HG02798 (cell line): ENCODE data around the gene DTX3L.

Experiments
- ATAC-seq: cut with Tn5 transposase; IDR thresholded peaks from one replicate; pipeline ENCODE4 v1.9.1; 2021; ENCODE audit warnings: mild to moderate bottlenecking; ENCODE audit not compliant: unreplicated experiment, poor library complexity

DTX3L gene

DNA sequence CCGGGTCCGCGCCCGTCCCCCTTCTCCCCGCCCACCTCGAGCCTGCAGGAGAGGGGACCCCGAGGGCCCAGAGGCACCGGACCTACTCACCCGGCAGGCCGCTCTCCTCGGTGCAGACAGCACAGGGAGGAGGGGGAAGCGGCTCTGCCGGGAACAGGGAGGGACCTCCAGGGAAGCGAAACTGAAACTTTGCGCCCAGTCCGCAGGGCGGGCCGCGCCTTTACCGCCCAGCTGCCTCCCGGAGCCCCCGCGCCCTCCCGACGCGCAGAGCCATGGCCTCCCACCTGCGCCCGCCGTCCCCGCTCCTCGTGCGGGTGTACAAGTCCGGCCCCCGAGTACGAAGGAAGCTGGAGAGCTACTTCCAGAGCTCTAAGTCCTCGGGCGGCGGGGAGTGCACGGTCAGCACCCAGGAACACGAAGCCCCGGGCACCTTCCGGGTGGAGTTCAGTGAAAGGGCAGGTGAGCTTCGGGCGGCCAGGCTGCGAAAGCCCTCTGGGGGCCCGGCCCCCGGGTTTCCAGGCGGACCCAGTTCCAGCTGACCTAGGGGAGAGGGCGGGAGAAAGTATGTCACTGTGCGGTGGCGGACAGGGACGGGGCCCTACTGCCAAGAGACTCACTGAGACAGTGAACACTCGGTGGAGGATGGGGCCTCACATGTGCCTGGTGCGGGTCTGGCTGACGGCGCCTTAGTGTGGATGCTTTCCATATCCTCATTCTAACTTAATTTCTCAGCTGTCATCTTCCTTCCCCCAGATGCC, at the start of gene DTX3L, which contains the start of gene PARP9:
Gene DTX3L (plus strand): TSS at position 184 of the 758 bp plus-strand sequence. CDS start 89 bp downstream, at position 273.
Gene PARP9 (minus strand): TSS at position 146 of the 758 bp plus-strand sequence. CDS start 4,680 bp downstream, outside the sequence.
- peak; percentile 69 for ATAC-seq

DNA sequence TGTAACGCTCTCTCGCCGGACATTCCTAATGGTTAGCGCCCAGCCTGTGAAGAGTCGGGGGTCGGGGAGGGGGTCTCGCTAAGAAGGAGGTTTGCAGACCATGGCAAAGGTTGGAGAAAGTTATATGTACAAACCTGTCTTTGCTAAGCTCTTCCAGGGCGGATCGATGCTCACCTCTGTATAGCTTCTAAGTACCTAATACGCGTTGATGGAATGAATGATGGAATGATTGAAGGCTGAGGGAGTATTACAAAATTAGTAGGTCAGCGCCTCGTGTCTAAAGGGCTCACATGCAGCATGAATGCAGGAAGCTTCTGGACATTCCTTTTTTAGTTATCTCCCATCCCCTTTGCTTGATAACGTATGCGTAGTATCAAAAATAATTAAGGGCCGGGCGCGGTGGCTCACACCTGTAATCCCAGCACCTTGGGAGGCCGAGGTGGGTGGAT, 49.1 kb upstream of the DTX3L start:
- no peak for ATAC-seq

DNA sequence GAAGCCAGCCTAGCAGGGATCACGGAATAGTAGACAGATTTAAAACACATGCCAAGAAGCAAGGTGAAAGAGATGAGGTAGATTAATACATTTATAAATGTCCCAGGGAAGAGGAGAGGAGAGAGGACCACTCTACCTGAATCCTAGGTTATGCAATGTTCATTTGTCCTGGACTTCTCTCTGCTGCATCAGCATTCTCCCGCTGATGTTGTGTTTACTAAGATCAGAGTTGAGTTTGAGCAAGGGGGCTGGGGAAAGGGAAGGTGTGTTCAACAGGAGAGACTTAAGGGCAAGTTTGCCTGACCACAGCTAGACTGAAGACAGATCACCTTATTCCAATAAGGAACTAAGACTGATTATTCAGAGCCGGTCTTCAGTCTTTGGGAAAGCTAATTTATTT, 48.3 kb upstream of the DTX3L start:
- ATAC-seq, result no peak

DNA sequence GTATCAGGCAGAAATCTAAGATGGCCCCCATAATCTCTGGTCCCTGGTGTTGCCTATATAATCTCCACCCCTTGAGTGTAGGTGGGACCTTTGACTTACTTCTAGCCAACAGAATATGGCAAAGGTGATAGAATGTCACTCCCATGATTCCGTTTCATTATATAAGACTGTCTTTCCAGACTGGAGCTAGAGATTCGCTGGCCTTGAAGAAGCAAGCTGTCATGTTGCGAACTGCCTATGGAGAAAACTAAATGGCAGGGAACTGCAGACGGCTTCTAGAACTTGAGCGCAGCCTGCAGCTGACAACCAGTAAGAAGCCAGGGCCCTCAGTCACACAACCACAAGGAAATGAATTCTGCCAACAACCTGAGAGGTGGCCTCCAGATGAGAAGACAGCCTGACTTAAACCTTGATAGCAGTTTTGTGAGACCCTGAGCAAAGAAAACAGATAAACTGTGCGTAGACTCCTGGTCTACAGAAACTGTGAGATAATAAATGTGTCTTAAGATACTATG, 47.2 kb upstream of the DTX3L start:
- no peak for ATAC-seq

DNA sequence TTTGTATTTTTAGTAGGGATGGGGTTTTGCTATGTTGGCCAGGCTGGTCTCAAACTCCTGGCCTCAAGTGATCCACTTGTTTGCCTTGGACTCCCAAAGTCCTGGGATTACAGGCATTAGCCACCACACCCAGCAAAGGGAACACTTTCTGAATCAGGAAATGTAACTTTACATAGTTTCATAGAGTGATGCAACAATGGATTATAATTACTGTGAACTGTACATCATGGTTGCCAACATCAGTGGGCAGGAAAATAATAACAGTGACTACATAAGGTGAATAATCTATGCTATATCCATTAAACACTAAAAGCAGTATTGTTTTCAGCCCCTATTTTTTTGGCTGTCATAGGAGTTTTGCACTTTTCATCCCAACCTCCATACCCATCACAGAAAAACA, 44.4 kb upstream of the DTX3L start:
- no peak for ATAC-seq

DNA sequence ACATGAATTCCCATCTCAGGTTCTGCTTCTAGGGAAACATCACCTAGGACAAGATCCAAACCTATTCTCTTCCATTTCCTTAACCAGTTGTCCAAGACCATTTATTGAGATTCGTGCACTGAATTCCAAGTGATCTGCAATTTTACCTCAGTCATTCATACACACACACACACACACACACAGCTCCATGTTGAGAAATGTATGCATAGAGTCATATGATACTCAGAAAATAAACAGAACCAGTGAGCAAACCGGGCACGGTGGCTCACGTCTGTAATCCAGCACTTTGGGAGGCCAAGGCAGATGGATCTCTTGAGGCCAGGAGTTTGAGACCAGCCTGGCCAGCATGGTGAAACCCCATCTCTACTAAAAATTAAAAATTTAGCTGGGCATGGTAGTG, 43.3 kb upstream of the DTX3L start:
- no peak for ATAC-seq

DNA sequence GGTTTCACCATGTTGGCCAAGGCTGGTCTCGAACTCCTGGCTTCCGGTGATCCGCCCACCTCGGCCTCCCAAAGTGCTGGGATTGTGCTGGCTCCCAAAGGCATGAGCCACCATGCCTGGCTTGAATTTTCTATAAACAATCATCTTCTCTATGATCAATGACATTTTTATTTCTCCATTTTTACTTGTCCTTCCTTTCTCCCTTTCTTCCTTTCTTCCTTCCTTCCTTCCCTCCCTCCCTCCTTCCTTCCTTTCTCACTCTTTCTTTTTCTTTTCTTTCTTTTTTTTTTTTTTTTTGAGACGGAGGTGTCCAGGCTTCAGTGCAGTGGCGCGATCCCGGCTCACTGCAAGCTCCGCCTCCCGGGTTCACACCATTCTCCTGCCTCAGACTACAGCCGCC, 40.8 kb upstream of the DTX3L start:
- ATAC-seq, result no peak

DNA sequence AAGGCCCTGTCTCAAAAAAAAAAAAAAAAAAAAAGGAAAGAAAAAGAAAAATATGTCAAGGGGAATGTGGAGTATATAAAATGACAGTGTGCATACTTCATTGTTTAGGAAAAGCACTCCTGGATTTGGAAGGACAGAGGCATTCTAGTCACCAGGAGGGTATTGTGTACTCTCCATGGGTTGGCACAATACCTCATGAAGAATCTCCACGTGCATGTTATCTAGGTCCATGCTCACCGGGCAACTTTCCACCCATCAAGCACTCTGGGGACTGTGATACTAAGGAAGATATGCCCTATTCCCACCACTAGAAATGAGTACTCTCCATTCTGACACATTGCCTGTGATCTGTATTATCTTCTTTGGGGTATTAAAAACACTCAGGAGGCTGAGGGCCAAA, 34.0 kb upstream of the DTX3L start:
- no peak for ATAC-seq

DNA sequence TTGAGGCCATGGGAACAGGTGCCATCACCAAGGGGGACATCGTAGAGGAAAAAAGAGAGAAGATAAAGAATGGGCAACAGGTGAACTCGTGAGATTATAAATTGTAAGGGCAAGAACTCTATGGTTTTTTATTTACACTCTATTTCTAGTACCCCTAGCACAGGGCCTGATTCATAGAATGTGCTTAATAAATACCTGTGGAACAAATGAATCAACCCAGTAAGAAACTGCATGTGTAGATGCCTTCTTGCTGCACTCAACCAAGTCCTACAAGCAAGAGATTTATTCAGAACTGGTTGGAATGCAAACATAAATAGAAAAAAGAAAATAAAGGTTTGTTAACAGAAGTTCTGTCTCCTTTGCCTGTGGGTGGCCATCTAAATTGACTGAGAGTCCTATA, 30.7 kb upstream of the DTX3L start:
- ATAC-seq, result no peak

DNA sequence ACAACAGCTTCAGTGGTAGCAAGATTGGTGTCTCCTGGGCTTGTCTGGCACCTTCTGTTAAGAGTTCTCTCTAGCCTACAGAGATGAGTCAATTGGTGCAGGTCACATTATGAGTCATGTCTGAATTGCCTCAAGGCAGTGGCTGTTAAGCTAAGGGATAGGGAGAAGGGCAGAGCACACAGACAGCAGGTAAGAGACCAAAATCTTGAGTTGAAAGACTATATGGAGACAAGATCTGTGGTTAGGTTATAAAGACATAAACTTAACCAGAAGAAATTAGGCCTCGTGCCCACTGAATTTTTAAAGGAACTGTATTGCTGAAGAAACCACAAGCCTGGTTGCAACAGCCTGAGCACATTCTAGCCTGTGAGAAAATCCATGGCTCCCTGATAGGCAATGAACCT, 30.2 kb upstream of the DTX3L start:
- peak; percentile 99 for ATAC-seq

DNA sequence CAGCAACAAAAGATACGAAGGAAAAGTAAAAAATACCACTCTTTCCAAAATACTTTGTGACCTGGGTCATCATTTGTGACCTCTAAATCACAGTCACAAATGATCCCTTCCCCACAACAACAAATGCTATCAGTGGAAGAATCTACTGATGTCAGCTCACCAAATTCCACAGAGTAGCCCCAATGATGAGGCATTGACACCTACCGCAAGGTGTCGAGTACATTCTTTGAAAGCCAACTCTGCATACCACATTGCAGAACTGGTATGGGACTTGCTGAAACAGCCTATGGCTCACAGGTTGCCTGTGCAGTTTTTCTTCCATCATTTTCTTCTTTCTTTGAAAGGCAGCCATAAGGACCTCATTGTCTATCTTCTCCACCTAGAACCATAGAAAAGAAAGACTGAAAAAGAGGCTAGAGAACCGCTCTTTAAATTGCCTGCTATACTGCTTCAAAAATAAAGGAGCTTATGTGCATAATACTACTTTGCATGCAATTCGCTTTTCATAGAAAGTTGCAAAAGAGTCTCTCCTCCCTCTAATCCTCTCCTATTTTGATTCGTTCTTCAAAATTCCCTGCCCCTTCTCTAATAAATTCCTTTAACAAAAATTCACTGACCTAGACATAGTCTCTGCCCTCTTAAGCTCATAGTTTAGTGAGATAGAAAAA, 28.0 kb upstream of the DTX3L start:
- no peak for ATAC-seq

DNA sequence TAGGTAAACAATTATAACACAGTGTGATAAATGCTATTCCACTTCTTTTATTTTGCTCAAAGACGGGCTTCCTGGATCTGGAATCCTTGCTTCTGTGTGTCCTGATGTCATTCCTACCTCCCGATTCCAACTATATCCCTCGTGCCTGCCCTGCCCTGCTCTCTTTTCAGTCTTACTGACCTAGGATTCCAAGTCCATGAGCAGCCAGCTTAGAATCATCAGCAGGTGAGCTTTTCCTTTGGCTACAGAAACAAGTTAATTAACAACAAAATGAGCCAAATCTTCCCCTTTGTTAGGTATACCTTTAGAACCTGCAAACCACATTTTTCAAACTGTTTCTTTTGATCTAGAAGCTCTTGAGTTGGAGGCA, 27.5 kb upstream of the DTX3L start:
- ATAC-seq, result no peak

DNA sequence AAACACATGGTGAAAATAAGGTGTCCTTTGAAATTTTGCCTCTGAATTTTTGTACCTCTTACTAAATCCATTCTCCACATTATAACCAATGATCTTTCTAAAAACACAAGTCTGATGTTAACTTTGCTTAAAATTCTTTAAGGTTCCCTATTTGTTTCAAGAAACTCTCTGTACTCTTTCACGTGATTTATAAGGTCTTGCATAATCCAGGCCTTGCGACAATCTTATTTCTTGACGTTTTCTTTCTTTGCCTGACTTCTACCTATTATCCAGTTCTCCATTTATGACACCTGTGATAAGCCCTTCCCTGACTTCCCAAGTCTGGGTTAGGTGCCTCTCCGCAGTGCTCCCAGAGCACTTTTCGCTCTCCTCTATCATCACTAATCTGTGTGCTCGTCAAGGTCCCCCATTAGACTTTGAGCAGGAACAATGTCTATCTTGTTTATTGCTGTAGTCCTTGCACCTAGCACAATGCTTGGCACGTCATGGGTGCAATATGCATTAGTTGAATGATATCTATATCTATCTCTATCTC, 25.1 kb upstream of the DTX3L start:
- no peak for ATAC-seq

DNA sequence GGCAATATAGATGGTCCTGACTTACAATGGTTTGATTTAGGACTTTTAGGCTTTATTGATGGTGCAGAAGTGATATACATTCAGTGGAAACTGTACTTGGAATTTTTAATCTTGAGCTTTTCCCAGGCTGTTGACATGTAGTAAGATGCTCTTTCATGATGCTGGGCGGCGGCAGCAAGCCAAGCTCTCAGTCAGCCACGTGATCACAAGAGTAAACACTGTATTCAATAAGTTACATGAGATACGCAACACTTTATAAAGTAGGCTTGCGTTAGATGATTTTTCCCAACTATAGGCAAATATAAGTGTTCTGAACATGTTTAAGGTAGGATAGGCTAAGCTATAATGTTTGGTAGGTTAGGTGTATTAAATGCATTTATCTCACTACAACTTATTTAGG, 18.0 kb upstream of the DTX3L start:
- no peak for ATAC-seq

DNA sequence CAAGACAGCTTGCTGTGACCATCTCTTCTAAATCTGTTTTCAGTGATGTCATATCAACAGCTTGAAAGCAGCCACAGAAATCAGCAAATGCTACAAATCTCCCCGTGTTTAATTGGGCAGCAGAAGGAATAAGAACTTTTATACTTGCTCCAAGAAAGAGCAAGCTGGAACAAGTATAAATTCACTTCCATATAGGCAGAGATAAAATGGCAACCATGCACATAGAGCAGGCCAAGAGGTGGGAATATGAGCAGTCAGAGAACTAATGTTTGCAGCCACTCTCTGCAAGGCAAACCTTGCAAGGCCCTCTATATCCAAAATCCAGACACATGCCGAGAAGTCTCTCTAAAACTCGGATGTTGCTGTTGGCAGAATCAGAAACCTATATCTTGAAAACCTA, 16.1 kb upstream of the DTX3L start:
- no peak for ATAC-seq

DNA sequence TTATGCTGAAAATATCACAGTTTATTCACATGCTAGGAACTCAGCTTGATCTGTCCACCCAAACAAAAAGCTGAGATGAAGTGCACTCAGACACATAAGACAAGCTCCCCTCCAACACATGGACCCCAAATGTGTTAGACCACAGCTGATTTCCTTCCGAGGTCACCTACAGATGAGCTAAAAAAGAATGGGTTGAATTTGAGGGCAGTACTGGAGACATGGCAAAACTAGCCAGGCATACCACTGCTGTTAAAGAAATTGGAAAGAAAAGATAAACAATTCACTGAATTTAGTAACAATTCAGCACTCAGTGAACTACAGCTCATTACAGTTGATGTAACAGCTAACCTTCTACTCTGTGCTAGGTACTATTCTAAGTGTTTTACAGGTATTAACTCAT, 15.5 kb upstream of the DTX3L start:
- no peak for ATAC-seq

DNA sequence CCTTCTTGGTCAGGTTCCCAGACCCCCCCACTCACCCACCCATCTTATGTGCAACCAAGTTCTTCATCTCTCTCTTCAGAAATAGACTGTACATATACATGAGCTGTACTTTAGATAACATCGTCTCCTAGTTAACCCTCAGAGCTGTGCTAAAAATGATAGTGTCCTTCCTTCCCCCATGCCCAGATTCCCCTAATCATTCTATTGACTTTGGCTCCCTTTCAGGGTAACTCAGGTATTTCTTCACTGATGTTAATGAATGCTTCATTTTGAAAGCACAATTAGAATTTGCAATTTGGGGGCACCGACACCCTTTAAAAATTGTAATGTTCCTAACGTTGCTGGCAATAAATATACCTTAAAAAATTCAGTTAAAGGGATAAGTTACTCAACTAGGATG, 11.0 kb upstream of the DTX3L start:
- ATAC-seq, result no peak

DNA sequence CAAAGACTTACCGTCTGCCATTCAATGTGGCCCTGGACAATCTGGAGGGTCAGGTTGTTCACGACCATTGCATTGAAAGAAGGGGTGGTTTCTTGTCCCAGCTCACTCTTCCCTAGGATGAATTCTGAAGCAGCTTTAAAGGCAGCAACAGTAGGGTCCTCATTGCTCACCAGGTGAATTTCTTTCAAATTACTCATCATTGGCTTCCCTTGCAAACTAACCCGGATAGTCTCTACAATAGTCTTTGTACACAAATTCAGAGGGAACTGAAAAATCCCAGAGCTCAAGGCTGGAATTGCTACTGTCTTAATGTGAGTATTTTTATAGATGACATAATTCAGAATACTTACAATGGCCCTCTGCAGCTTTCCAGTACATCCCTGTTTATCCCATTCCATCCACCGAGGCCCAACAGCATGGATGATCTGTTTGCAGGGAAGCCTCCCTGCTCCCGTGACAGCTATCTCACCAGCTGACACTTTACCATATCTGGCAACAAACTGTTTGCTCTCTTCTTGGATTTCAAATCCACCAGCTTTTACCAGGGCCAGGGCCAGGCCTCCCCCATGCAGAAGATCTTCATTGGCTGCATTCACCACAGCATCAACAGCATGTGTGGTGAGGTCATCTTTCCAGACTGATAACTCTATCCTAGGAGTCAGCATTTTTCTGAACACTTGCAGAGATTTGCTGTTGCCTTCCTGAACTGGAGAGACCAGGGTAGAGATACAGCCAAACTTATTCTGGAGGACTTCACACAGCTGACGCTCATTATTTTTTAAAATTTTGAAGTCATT, 8.7 kb upstream of the DTX3L start:
- no peak for ATAC-seq

DNA sequence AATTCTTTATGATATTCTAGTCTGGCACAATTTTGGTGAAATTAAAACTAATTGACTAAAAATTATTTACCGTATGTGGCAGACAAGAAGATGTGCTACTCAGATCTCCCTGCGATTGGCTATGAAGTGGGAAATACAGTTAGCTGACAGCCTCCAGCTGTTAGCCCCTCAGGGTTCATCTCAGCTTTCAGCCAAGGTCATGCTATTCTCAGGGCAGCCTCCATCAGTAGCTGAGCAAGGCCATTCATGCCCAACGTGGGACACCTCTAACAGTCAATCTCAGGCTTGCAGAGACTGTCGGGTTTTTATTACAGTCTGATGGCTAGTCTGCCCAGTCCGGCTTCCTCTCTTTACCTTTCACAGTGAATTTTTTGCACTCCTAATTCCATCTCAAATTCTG, 6.8 kb upstream of the DTX3L start:
- ATAC-seq, result no peak

DNA sequence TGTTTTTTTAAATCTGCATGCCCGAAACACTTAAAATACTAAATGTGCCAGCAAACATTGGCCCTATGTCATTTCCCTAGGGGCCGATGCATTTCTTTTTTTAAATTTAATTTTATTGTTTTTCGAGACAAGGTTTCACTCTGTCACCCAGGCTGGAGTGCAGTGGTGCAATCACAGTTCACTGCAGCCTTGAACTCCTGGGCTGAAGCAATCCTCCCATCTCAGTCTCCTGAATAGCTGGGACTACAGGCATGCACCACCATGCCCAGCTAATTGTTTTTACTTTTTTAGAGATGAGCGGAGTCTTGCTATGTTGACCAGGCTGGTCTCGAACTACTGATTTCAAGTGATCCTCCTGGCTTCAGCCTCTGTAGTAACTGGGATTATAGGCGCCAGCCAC, 5.5 kb upstream of the DTX3L start:
- ATAC-seq, result no peak

DNA sequence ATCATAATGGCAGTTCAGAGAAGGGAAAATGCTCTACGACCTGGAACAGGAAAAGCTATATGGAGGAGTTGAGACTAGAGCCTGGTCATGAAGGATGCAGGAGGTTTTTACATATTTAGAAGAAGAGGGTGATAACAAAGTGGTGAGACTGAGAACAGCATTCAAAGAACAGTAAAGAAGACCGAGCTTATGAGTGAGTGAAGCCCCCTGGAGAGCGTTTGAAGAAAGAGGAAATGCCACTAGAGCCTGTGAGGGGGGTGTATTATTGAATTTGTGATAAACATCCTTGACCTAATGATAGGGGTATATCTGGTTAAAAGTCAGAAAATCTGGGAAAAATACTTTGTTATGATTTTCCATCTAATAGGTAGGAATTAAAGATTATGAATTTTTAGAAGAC, 4.2 kb upstream of the DTX3L start:
- ATAC-seq, result no peak
